ENCODE data around the gene ZNF763.

DNA sequence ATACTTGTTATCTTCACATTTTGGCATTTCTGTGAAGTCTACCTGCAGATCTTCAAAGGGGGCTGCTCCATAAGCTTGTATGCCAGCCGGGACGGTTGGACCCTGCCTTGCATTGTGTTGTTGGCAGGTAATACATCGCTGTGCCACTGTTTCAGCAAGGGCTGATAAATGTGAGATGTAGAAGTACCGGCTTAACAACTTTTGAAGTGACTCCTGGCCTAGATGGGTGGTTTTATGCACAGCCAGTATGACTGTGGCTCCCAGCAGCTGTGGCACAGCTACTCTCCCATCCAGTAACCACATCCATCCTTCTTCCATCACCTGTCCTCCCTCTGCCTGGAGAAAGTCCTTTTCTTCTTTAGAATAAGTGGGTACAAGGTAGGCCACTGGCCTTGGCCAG is 20.2 kb upstream of the ZNF763 start:
- TF ChIP-seq, protein P1, sequence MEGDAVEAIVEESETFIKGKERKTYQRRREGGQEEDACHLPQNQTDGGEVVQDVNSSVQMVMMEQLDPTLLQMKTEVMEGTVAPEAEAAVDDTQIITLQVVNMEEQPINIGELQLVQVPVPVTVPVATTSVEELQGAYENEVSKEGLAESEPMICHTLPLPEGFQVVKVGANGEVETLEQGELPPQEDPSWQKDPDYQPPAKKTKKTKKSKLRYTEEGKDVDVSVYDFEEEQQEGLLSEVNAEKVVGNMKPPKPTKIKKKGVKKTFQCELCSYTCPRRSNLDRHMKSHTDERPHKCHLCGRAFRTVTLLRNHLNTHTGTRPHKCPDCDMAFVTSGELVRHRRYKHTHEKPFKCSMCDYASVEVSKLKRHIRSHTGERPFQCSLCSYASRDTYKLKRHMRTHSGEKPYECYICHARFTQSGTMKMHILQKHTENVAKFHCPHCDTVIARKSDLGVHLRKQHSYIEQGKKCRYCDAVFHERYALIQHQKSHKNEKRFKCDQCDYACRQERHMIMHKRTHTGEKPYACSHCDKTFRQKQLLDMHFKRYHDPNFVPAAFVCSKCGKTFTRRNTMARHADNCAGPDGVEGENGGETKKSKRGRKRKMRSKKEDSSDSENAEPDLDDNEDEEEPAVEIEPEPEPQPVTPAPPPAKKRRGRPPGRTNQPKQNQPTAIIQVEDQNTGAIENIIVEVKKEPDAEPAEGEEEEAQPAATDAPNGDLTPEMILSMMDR (IDR thresholded peaks at IDR 0.05), result no peak
- TF ChIP-seq POLR2A (IDR thresholded peaks at IDR 0.05), result no peak
